Pericardium fibroblast (primary cell): ENCODE measurements around the gene HEXD. TPM values are rescaled to one million over a fixed set of nuclear protein-coding genes. Genes with fewer than 3 reads are reported as not detected.

ENCODE experiments used
- total RNA-seq: library from RNA; depleted of rRNA; stranded (reverse); fragments of >200 nt; gene quantifications from 2 replicates; pipeline ENCODE4 v1.2.3, GENCODE V29; 2015

HEXD gene
- 25.6 and 45.3 TPM in 2 replicates for total RNA-seq

DNA sequence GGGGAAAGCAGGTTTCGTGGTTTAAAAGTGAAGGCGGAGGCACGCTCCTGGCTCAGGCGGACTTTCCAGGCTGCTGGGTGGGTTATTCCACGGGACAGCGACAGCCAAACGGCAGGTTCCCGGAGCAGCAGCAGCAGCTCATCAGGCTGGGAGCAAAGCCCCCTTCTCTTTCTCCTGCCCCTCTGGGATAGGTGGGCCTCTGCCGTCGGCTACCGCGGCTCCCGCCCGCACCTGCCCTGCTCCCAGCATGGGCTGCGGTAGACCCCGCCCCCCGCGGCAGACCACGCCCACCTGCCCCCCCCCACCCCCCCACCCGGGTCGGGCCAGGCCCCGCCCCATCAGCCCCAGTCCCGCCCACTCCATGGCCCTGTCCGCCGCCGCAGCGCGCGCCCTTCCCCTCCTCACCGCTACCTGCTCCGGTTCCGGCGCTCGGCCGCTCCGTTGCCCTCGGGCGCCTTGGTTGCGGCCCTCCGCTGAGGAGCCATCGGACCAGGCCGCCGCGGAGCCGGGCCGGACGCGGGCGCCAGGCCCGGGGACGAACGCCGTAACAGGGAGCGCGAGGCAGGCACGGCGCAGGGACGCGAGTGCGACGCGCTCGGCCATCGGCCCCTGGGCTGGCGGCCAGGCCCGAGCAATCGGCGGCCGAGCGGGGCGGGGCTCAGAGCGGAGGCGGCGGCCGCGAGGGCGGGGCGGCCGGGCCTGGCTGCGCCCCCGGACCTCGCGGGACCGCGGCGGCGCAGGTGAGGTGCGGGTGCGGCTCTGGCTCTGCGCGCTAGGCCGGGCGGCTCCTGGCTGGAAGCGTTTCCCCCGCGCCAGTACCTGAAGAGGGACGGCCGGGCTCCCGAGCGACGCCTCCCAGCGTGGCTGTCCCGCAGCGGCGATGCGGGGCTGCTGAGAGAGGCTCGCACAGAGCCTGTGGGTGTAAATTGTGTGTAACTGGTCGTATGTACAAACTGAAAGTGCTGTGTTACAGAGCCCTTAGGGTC, at the start of gene HEXD, which contains the start of gene OGFOD3:
Gene HEXD (plus strand): TSS at position 347 of the 986 bp plus-strand sequence. CDS start 1,453 bp downstream, outside the sequence.
Gene OGFOD3 (minus strand): TSS at position 586 of the 986 bp plus-strand sequence. CDS start 101 bp downstream, at position 485.

GRCh38 chr17:82371333-82372248, 46.6 kb upstream of the HEXD start, which contains the start of gene UTS2R:
TSS of gene UTS2R (plus strand) at chr17:82371765. CDS start at chr17:82374325, 2,560 bp downstream.

DNA sequence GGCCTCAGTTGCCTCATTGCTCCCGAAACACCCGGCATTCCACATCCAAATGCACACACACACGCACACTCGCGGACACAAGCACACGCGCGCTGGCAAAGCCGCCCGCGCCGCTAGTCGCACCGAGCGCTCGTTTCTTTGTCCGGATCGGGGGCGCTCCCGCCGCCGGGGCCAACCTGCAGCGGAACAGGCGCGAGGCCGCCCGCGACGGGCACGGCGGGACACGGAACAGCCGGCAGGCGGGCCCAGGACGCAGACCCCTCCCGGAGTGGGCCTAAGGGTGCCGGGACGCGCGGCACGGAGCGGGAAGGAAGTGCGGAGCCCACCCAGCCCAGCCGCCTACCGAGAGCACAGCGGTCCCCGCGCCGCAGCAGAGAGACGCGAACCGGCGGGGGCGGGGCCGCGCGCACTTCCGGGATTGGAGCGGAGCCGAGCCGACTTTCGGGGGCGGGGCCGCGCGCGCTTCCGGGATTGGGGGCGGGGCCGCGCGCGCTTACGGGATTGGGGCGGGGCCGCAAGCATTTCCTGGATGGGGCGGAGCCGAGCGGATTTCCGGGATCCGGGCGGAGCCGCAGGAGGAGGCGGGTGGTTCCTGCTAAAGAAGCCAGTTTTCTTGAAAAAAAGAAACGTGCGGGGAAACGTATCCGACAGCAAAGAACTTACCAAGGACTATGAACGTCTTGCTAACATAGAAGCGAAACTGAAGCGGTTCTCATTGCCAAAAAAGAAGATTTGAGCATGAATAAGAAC, 32.4 kb downstream of the HEXD start, which contains the start of gene CYBC1:
Gene CYBC1 (minus strand): TSS at position 396 of the 750 bp plus-strand sequence. CDS start 1,498 bp downstream, outside the sequence.

GRCh38 chr17:82458179-82458884, 40.2 kb downstream of the HEXD start, which contains the start of gene NARF:
TSS of gene NARF (plus strand) at chr17:82458741. CDS start at chr17:82458804, 63 bp downstream.

Other genes starting within 250 kb of the HEXD start
- 7.6 and 9.7 TPM in 2 replicates for gene CCDC57, start 205.5 kb upstream of the HEXD start, total RNA-seq
- 107 and 296 TPM in 2 replicates for gene SLC16A3, start 189.3 kb upstream of the HEXD start, total RNA-seq
- 31.6 and 37.3 TPM in 2 replicates for gene CSNK1D, start 144.6 kb upstream of the HEXD start, total RNA-seq
- 0.26 and 4.0 TPM in 2 replicates for gene CD7, start 100.7 kb upstream of the HEXD start, total RNA-seq
- gene SECTM1, start 84.6 kb upstream of the HEXD start, total RNA-seq = 27.1 and 45.0 TPM in 2 replicates
- not detected in 2 replicates for gene TEX19, start 59.1 kb upstream of the HEXD start, total RNA-seq
- 0.26 TPM in 1 of 2 replicates, not detected in the other for gene UTS2R, start 46.6 kb upstream of the HEXD start, total RNA-seq
- 24.5 and 32.1 TPM in 2 replicates for gene OGFOD3, start 239 bp downstream of the HEXD start, total RNA-seq
- gene CYBC1, start 32.4 kb downstream of the HEXD start, total RNA-seq = 74.3 and 75.9 TPM in 2 replicates
- gene NARF, start 40.4 kb downstream of the HEXD start, total RNA-seq = 23.2 and 37.5 TPM in 2 replicates
- 30.1 and 35.6 TPM in 2 replicates for gene FOXK2, start 101.4 kb downstream of the HEXD start, total RNA-seq
- gene WDR45B, start 230.1 kb downstream of the HEXD start, total RNA-seq = 66.6 TPM in 2 replicates